RPMI7951 (cell line): ENCODE data around the gene REG1B. TPM values are rescaled to one million over a fixed set of nuclear protein-coding genes. Genes with fewer than 3 reads are reported as not detected.

Experiments used
- DNase-seq: peaks from one replicate; pipeline ENCODE4 v3.0.0-alpha.2; 2012; ENCODE audit warnings: low read depth
- total RNA-seq: library from RNA; depleted of rRNA; stranded (reverse); fragments of >200 nt; shearing (Covaris generic); gene quantifications from 2 replicates; pipeline ENCODE4 v1.2.3, GENCODE V29; 2014; rRNA removed

REG1B gene, protein sequence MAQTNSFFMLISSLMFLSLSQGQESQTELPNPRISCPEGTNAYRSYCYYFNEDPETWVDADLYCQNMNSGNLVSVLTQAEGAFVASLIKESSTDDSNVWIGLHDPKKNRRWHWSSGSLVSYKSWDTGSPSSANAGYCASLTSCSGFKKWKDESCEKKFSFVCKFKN
- not detected in 2 replicates for total RNA-seq

DNA sequence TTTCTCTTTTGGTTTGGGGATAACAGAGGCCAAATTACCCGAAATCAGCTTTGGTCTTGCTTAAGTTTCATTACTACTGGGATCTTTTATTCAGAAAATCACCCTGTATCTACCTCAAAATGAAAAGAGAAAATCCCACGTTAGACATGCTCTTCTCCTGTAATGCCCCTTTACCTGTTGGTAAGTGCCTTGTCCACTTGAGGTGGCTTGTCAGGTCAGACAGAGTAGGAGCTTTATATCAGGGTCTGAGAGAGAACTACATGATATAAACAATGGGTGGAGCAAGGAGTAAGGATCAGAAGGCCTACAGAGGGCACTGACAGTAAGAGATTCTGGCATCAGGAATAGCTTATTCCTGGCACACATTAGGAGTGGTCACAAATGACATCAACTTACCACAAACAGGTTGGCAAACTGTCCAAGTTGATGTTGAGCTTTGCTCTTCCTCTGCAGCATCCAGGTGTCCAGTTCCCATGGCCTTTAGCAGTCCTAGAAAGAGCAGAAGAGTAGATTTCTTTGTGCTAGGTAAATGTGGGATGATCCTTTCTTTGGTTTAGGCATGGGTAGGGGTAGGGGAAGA is at the start of gene REG1B:
TSS of gene REG1B (minus strand) at position 209 of the 580 bp plus-strand sequence. CDS start 381 bp downstream, outside the sequence.
- DNase-seq, result no peak

DNA sequence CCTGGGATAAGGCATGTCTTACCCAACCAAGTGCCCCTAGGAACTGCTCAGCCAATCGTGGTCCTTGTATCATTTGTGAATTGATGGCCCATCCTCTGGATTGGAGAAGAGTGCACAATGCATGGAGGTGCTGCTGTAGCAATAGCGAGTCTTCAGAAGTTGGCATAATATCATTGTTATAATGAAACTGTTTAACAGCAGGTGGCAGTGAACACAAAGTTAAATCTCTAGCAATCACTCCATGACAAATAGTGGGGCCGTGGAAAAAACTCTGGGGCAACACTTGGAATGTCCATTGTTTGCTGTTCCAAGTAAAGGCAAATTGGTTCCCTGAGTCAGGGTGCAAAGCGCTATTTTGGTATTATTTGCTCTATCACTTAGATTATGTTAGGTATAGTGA is 43.9 kb upstream of the REG1B start:
- DNase-seq, result no peak

DNA sequence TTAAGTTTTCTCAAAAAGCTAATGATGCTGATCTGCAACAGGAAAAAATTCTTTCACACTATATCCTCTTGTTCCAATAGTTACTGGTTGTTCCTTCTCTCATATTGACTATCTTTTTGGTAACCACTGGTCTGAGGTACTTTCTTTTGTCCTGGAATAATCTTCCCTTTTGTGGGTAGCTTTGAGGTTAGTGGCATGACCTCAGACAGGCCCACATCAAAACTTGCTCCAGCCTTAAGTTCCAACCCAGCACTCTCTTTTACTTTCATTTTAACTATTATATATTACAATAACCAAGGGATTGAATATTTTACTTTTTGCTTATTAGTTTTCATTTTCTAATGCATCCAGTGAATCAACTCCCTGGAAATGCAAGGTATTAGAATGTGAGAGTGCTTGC is 42.0 kb upstream of the REG1B start:
- DNase-seq, result no peak

DNA sequence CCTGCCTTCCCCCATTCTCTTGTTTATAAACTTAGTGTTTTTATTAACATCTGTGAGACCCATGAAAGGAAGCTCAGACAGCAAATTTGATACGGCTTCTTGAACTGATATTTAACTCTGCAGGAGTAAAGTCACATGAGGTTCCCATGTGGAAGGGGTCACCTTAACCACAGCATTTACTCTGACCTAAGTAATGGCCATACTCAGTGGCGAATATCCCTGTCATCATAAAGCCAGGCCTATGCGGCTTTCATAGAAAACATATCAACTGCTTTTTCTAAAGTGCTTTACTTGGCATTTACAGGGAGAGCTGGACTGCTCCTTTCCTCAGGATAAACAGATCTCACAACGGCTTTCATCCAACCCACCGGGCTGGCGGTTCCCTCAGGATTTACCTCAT is 41.5 kb upstream of the REG1B start:
- no peak for DNase-seq

DNA sequence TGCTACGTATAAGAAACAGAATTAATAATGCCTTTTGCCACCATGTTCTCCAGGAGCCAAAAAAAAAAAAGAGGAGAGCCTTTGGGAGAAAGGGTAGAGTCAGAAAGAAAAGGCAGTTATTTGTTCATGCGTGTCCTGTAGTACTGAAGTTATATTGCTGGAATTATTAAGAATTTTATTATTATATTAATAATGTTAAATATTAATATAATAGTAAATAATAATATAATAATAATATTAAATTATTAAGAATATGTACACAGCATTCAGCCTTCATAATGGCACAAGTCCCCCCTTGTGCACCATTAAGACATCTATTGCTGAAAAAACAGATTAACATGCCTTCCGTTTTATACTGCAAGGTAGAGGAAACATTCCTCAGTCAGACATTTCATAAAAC is 40.6 kb upstream of the REG1B start:
- DNase-seq, result no peak

DNA sequence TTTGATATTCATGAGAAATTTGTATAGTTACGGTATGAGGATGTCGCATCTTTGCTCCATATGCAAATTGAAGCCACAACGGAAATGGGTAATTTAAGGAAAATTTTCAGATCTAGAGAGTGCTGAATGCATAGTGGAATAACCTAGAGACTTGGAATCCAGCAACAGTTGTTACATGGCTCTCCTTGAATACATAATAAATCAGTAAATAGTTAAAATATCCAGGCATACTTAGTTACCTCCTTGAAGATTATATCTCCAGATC is 37.9 kb upstream of the REG1B start:
- no peak for DNase-seq

DNA sequence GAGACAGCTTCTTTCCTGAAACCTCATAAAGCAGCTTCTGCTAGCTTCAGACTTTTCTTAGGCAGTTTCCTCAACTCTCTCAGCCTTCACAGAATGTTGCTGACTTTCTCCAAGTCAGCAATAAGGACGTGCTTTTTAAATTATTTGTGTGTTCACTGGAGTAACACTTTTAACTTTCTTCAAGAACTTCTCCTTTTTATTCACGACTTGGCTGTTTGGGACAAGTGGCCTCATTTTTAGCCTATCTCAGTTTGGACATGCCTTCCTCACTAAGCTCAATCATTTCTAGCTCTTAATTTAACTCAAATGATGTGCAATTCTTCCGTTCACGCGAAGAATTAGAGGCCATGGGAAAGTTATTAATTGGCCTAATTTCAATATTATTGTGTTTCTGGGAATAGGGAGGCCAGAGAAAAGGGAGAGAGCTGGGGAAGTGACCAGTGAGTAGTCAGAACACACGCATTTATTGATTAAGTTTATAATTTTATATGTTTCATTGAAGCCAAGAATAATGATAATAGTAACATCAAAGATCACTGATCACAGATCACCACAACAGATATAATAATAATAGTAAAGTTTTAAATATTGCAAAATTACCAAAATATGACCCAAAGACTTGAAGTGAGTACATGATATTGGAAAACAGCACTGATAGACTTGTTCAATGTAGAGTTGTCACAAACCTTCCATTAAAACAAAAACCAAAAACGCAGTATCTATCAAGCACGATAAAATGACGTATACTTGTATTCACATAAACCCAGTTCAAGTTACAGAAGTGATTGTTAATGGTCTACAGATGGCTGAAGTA is 37.3 kb upstream of the REG1B start:
- no peak for DNase-seq

DNA sequence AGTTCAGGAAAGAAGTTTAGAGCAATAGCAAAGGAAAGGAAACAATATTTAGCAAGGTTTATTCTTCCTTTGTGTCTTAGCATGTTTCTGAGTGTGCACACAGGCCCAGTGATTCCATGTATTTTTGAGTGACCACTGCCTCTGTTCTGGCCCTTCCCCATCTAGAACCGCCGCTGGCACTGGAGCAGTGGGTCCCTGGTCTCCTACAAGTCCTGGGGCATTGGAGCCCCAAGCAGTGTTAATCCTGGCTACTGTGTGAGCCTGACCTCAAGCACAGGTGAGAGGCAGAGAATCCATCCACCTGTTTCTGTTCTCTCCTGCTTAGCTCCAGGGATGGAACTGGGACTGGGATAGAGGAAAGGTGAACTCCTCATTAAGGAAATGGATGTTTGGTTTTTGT is 34.9 kb upstream of the REG1B start:
- DNase-seq, result no peak

DNA sequence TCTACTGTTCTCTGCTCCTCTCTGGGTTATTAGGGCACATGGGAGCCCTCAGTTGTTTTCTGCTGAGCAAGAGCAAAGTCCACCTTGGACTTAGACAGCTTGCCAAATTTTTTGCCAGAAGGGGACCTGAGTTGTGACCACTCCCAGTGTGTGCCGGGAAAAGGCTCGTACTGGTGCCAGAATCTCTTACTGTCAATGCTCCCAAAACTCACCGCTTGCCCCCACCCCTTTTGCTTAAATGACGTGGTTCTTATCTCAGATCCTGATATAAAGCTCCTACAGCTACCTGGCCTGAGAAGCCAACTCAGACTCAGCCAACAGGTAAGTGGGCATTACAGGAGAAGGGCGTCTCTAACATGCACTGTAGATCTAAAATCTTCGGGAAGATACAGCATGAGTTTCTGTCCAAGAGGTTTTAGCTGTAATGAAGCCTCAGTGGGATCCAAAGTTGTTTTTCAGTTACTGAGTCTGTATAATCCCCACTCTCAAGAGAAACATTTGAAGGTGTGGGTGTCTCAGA is 32.5 kb upstream of the REG1B start, which contains the start of gene REG1A:
TSS of gene REG1A (plus strand) at position 295 of the 520 bp plus-strand sequence. CDS start 374 bp downstream, outside the sequence.
- no peak for DNase-seq

DNA sequence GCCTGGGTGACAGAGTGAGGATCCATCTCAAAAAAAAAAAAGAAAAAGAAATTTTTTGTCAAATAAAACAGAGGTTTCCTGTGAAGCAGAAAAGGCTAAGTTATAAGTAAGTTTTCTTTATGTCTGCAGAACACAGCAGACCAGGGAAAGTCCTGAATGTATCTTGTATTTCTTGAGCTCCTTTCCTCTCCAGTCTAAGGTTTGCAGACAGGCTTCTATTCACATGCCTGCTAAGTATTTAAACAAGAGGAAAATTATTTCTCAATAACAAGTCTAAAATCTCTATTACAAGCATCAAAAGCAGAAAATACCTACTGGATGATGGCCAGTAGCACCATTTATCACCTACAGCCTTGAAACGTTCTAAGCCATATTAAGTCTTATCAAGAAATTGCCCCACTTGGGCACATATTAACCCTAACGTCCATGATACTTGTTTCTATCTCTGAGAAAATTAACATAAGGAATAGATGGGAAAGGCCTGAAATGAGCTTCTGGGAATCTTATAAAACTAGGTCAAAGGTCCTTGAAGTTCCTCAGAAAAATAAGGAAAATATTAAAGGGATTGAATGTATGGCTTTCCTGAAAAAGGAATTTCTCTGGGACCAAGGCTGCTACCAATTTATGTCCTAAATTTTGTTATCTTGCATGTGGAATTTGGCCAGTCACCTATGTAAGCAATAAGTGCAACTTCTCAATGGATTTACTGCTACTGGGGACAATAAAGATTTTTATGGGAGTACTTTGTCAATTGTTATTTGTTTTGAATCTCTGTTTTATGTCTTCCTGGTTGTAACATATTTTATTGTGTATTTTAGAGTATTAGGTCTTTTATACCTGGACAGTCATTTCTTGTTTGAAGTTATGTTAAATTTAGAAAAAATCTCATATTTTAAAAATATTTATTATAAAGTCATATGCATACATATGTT is 29.5 kb upstream of the REG1B start:
- DNase-seq, result no peak

DNA sequence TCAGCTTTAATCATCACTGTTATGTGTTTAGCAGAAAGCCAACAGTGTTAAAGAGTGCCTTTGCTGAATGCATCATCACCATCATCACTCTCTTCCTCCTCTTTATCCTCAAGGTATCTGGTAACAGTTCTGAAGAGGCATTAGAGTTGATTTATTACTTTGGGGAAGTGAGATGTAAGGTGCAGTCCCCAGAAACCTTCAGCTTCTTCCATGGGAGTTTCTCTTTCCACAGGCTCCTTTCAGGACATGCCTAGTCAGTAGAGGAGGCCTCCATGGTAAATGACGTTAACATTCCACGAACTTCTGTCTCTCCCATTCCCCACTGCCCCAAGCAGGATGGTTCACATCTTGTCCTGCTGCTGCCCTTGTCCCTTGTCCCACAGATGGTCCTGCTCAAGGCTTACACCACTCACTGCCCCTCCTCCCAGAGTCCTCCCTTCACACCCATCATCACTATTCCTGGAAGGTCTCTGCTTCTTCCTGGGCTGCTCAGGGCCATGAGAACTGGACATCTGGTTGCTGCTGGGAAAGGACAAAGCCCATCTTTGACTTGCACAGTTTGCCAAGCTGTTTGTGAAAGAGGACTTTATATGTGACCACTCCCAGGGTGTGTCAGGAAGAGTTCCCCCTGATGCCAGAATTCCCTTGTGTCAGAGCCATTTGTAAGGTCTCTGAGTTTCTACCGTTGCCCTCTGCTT is 27.2 kb upstream of the REG1B start:
- DNase-seq, result no peak

DNA sequence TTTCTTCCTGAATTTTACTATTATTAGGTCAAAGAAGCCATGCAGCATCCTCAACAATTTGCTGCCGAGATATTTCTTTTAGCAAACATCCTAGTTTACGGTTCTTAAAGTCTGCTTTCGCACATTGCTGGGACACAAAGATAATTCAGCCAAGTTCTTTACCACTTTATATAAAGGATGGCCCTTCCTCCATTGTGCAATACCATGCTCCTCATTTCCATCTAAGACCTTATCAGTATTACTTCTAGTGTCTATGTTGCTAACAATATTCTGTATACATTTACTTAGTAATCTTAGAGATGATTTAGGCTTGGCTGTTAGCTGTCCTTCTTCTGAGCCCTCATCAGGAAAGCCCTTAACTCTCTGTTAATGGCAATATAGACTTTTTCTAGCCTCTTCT is 24.5 kb upstream of the REG1B start:
- no peak for DNase-seq

DNA sequence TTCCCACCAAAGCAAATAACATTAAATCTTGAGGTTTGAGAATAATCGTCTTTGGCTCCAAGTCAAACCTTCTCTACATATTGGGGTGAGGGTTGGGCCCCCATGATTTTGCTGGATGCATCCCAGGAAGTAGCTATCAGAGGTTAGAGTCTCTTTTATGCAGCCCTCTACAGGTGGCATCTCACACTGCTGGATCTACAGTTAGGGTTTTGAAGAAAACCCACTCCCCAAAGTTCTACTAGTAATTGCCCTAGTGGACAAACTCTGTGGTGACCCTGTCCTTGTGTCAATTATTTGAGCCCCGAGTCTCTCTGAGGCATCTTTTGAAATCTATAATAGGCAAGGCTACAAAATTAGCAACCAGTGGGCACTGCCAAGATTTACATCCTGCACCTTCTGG is 17.5 kb upstream of the REG1B start:
- no peak for DNase-seq

DNA sequence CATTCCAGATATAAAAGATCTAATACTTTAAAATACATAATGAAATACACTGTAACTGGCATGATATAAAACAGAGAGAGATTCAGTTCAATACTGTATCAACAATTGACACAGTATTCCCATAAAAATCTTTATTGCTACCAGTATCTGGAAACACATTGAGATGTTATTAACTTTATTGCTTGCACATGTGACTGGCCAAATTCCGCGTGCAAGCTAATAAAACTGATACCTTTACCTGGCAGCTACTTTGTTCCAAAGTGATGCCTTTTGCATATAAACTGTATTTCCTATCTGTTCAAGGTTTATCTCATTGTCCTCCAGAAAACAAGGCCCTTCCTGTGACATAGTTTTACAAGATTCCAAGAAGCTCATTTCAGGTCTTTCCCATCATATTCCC is 15.4 kb upstream of the REG1B start:
- DNase-seq, result no peak

DNA sequence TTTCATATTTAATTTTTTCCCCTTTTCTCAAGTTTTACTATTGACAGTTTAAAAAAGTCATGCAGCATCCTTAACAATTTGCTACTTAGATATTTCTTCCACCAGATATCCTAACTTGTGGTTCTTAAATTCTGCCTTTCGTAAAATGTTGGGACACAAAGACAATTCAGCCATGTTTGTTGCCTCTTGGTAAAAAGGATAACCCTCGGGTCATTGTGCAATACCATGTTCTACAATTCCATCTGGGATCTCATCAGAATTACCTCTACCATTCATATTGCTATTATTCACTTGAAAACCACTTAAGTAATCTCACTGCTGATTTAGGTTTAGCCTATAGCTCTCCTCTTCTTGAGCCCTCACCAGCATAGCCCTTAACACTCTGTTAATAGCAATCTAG is 13.2 kb upstream of the REG1B start:
- no peak for DNase-seq

DNA sequence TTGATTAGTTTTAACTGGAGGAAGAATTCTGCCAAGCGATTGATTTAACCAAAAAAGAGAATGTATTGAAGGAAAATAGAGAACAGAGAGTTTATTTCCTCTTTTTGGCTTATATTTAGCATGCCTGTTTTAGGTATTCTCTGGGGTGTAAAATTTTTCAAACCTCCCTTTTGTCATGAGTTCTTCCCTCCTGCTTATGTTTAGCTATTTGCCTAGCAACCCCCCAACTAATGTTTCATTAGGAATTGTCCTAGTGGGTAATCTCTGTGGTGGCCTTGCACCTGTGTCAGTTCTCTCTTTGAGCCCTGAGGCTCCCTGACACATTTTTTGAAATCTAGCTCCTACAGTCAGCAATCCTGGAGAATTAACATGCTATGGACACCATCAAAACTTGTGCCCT is 12.5 kb upstream of the REG1B start:
- DNase-seq, result no peak

DNA sequence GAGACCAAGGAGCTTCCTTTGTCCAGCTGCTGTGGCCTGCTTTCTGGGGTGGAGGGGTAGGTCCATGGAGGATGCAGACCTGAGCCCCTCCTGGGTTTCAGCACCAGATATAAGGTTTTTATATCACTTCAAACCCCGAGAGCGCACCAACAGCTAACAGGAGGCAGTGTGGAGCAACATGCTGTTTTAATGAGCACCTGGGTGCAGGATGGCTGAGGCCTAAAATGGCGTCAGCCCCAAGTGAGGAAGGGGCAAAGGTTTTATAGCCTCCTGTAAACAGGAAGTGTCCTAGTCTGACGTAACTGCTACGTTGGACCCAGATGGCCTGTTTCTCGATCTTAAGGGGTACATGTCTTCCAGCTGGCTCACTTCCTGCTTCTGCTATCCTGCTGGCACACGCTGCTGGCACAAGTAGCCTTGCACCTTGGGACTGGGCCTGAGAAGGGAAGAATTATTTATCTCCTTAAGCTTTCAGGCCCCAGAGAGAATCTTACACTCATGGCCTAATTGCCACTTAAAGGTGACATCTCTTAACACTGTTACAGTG is 11.4 kb upstream of the REG1B start:
- no peak for DNase-seq

DNA sequence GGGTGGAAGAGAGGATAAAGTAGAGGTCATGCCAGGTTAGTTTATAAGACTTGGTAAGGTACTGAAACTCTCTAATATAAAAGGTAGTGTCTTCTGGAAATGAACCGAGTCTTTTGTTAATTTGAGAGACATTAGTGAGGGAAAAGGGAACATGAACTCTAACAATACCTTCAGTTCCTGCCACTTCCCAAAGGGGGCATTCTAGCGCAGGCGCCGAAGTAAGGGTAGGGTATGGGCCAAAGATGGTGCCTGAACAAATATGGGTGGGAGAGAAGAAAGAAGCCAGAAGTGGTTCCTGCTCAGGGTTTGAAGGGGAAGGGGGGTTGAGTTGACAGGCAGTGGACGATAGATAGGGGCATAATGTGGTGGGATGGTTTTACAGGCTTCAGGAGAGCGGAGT is 10.1 kb upstream of the REG1B start:
- DNase-seq, result no peak

DNA sequence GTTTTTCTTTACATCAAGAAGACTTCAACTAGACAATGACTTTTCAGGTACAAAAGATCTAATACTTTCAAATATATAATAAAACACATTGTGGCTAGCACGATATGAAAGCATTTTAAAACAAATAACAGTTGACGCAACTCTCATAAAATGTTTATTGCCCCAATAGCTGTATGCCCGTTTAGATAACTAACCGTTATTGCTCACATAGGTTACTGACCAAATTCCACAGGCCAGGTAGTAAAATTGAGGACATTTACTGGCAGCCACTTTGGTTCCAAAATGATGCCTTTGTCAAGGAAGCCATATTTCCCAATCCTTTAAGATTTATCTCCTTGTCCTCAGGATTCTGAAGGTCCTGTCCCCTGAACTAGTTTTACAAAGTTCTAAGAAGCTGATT is 2.9 kb upstream of the REG1B start:
- no peak for DNase-seq

DNA sequence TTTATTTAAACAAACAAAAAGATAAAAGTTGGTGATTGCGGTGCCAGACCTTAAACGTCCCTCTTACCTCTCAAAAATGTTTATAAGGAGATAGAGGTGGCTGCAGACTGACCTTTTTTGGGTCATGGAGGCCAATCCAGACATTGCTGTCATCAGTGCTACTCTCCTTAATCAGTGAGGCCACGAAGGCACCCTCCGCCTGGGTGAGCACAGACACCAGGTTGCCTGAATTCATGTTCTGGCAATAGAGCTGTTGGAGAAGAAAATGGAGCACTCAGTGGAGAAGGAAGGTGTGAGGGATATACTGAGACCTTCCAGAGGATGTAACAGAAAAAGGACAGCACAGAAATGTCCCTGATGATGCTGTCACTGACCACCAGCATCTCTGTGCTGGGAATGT is 1.5 kb downstream of the REG1B start:
- no peak for DNase-seq

DNA sequence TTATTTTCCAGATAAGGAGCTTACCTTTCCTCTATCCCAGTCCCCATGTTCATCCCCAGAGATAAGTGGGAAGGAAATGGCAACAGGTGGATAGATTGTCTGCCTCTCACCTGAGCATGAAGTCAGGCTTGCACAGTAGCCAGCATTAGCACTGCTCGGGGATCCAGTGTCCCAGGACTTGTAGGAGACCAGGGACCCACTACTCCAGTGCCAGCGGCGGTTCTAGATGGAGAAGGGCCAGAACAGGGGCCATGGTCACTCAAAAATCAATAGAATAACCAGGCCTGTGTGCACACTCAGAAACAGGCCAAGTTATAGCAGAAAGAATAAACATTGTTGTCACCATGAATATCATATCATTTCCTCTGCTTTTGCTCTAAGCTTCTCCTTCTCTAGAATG is 2.4 kb downstream of the REG1B start:
- no peak for DNase-seq
